ENCODE measurements around the gene PXYLP1.

DNA sequence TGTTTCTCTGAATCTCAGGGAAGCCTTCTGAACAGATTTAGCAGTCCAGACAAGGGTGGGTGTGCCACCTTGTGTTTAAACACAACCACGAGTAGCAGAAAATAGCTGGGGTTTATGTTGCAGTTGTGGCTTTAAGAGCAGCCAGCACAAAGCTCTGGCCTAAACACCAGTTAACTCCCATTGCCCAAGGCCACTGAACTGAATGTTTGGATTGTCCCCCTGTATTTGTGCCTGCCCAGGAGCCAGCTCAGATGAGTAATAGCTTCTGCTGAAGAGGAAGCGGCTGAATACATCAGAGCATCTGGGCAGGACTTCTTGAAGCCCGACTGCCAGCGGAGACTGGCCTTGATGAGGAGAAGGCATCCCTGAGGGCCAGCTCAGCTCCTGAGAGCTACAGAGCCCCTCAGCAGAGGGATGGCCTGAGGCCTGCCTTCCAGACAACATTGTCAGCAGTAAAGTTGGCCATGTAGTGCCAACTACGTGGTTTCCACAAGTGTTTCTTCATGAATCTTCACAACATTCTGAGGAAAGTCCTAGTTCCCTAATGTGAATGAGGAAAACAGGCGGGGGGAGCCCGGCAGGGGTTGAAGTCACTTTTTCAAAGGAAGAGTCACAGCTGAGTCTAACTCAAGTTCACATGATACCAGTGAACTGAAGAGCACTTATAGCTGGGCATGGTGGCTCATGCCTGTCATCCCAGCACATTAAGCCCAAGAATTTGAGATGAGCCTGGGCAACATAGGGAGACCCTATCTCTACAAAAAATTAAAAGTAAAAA lies 70.9 kb downstream of the PXYLP1 start:
- TF ChIP-seq, protein P1, sequence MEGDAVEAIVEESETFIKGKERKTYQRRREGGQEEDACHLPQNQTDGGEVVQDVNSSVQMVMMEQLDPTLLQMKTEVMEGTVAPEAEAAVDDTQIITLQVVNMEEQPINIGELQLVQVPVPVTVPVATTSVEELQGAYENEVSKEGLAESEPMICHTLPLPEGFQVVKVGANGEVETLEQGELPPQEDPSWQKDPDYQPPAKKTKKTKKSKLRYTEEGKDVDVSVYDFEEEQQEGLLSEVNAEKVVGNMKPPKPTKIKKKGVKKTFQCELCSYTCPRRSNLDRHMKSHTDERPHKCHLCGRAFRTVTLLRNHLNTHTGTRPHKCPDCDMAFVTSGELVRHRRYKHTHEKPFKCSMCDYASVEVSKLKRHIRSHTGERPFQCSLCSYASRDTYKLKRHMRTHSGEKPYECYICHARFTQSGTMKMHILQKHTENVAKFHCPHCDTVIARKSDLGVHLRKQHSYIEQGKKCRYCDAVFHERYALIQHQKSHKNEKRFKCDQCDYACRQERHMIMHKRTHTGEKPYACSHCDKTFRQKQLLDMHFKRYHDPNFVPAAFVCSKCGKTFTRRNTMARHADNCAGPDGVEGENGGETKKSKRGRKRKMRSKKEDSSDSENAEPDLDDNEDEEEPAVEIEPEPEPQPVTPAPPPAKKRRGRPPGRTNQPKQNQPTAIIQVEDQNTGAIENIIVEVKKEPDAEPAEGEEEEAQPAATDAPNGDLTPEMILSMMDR (IDR thresholded peaks at IDR 0.05; ENCODE audit: insufficient read depth, low read length): no peak
- no peak for TF ChIP-seq POLR2AphosphoS5 (IDR thresholded peaks at IDR 0.05; ENCODE audit: low read depth)
- TF ChIP-seq GABPA (IDR thresholded peaks at IDR 0.05; ENCODE audit: low read depth): no peak
- TF ChIP-seq REST (IDR thresholded peaks at IDR 0.05; ENCODE audit: insufficient replicate concordance, low read depth): no peak
